HCT116 (cell line): ENCODE results near the gene CHST11. TPM values are rescaled to one million over a fixed set of nuclear protein-coding genes. Genes with fewer than 3 reads are reported as not detected.

Source experiments
- EGR1 ChIP-seq: IDR thresholded peaks from 2 replicates; pipeline ENCODE4 v1.6.1; 2012; ENCODE audit warnings: low read depth
- ELF1 ChIP-seq: IDR thresholded peaks from 2 replicates; pipeline ENCODE4 v1.6.1; 2012; ENCODE audit warnings: low read depth, borderline replicate concordance
- EZH2phosphoT487 ChIP-seq: fragments of 200-600 bp; IDR thresholded peaks from 2 replicates; pipeline ENCODE4 v1.6.1; 2018; ENCODE audit warnings: antibody characterized with exemption, borderline replicate concordance
- FOSL1 ChIP-seq: IDR thresholded peaks from 2 replicates; pipeline ENCODE4 v1.6.1; 2012; ENCODE audit warnings: low read depth
- POLR2A ChIP-seq: IDR thresholded peaks from 2 replicates; pipeline ENCODE4 v1.7.0; 2011; ENCODE audit warnings: borderline replicate concordance; ENCODE audit not compliant: insufficient read depth, insufficient read length; ENCODE audit errors: extremely low read depth
- RAD21 ChIP-seq: IDR thresholded peaks from 2 replicates; pipeline ENCODE4 v1.6.1; 2012; ENCODE audit warnings: low read depth, mild to moderate bottlenecking
- TCF7L2 ChIP-seq: IDR thresholded peaks from 2 replicates; pipeline ENCODE4 v1.7.0; 2011; ENCODE audit warnings: borderline replicate concordance, inconsistent platforms; ENCODE audit not compliant: insufficient read depth, insufficient read length; ENCODE audit errors: extremely low read depth
- YY1 ChIP-seq: IDR thresholded peaks from 2 replicates; pipeline ENCODE4 v1.6.1; 2011; ENCODE audit warnings: low read length, low read depth, moderate library complexity, mild to moderate bottlenecking; ENCODE audit not compliant: insufficient replicate concordance; ENCODE audit errors: extremely low read depth
- total RNA-seq: library from RNA; stranded (reverse); gene quantifications from one replicate; pipeline ENCODE4 v1.2.1, GENCODE V29; 2021; ENCODE audit not compliant: unreplicated experiment
- TF ChIP-seq, protein P1 (sequence below): IDR thresholded peaks from 2 replicates; pipeline ENCODE4 v1.6.1; 2011; ENCODE audit warnings: mild to moderate bottlenecking, low read length, moderate library complexity; ENCODE audit not compliant: insufficient replicate concordance; ENCODE audit errors: extremely low read depth
- TF ChIP-seq, protein P2 (sequence below): IDR thresholded peaks from 2 replicates; pipeline ENCODE4 v1.6.1; 2012; ENCODE audit warnings: low read depth

The CHST11 gene
- total RNA-seq, 1 experiment from 2014 or later = 10.1 TPM

DNA sequence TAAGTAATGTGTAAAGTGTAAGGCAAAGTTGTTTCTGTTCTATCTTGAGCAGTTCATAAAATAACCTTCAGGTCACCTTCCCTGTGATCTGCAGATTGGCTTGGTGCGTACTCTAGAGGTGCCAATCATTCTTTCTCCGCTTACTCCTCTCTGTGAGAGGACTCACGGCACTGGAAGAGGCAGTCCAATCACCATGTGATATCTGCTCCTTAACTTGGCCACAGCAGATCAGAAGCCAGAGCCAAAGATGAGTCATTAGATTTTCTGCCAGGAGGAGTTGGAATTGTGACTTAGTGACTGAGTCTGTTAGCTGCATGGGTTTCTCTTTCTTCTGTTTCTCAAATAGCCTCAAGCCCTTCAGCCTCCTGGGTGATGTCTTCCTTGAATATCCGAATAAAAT is 335.8 kb downstream of the CHST11 start (continued):
- TF ChIP-seq TCF7L2 (no peak), EGR1 (no peak), ELF1 (no peak), RAD21 (peak; percentile 10; the same call in 1 of the 2 replicates), YY1 (no peak), FOSL1 (peak; percentile 55), POLR2A (no peak), EZH2phosphoT487 (no peak)
- TF ChIP-seq, protein P1, sequence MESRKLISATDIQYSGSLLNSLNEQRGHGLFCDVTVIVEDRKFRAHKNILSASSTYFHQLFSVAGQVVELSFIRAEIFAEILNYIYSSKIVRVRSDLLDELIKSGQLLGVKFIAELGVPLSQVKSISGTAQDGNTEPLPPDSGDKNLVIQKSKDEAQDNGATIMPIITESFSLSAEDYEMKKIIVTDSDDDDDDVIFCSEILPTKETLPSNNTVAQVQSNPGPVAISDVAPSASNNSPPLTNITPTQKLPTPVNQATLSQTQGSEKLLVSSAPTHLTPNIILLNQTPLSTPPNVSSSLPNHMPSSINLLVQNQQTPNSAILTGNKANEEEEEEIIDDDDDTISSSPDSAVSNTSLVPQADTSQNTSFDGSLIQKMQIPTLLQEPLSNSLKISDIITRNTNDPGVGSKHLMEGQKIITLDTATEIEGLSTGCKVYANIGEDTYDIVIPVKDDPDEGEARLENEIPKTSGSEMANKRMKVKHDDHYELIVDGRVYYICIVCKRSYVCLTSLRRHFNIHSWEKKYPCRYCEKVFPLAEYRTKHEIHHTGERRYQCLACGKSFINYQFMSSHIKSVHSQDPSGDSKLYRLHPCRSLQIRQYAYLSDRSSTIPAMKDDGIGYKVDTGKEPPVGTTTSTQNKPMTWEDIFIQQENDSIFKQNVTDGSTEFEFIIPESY = no peak
- TF ChIP-seq, protein P2, sequence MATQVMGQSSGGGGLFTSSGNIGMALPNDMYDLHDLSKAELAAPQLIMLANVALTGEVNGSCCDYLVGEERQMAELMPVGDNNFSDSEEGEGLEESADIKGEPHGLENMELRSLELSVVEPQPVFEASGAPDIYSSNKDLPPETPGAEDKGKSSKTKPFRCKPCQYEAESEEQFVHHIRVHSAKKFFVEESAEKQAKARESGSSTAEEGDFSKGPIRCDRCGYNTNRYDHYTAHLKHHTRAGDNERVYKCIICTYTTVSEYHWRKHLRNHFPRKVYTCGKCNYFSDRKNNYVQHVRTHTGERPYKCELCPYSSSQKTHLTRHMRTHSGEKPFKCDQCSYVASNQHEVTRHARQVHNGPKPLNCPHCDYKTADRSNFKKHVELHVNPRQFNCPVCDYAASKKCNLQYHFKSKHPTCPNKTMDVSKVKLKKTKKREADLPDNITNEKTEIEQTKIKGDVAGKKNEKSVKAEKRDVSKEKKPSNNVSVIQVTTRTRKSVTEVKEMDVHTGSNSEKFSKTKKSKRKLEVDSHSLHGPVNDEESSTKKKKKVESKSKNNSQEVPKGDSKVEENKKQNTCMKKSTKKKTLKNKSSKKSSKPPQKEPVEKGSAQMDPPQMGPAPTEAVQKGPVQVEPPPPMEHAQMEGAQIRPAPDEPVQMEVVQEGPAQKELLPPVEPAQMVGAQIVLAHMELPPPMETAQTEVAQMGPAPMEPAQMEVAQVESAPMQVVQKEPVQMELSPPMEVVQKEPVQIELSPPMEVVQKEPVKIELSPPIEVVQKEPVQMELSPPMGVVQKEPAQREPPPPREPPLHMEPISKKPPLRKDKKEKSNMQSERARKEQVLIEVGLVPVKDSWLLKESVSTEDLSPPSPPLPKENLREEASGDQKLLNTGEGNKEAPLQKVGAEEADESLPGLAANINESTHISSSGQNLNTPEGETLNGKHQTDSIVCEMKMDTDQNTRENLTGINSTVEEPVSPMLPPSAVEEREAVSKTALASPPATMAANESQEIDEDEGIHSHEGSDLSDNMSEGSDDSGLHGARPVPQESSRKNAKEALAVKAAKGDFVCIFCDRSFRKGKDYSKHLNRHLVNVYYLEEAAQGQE = no peak
- TF ChIP-seq, all 23 proteins: peak for 4
